RWPE1 (cell line): ENCODE data around the gene PRDX2.
"Not testable (repeated sequence)": the region's sequence is repeated elsewhere in the genome, so short reads cannot be mapped to it uniquely, and the experiment has no call there.

ENCODE experiments used
- CTCF ChIA-PET: fragments of 350-600 bp; sonication (Branson Sonifier 250); formaldehyde crosslinking; extraction: SDS; loops from one replicate; lab custom pipeline; 2021; lab: Yijun Ruan, JAX
- POLR2A ChIA-PET: fragments of 400-600 bp; formaldehyde crosslinking; extraction: SDS; loops from one replicate; lab custom pipeline; 2020; ENCODE audit warnings: antibody characterized with exemption; ENCODE audit not compliant: low non-redundant PET; lab: Yijun Ruan, JAX
- DNase-seq: peaks from one replicate; pipeline ENCODE4 v3.0.0; 2012; ENCODE audit warnings: low spot score
- H3K27ac ChIP-seq: fragments of 450-650 bp; 2 replicates; pipeline ENCODE4 v1.5.1; 2017
- TF ChIP-seq, protein P1 (sequence below): fragments of 450-650 bp; conservative IDR thresholded peaks from 2 replicates; pipeline ENCODE4 v1.5.1; 2017; ENCODE audit warnings: low read depth, mild to moderate bottlenecking

Gene PRDX2

DNA sequence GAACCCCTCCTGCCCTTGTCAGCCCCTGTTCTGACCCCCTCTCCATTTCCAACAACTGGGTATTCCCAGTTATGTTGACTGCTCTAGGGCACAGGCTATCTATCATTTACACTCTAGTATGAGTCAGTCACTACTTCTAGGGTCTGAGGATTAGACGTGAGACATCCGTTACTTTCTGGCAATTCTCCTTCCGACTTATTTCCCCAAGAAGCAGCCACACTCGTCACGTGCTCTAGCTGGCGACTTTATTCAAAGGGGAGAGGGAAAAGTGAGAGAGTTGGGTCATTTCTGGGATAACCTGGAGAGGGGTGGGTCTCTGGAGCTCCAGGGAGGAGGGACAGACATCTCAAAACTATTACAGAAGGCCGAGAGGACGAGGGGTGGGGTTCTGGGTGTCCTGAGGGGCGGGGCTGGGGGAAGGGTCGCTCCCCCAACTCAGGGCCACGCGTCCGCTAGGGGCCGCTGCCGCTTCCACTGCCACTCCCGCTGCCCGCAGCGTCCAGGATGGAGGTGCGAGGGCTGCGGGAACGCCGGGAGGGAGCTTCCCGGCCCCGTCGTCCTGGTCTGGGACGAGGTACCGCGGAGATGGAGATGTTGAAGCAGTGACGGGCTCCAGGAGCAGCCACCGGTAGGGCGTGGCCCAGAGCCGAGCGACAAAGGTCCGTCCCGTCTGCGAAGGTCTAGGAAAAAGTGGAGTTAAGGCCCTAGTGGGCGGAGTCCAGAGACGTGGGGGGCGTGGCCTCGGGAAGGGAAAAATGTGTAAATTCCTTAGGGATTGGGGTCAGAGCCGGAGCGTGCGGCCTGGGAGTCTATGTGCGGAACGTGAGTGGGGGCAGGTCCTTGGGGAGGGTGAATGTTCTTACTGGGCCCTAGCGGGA lies 23.9 kb upstream of the PRDX2 start:
- ChIA-PET CTCF (interaction anchor here (0.5 to 1.7 kb wide), 3 partner anchors 8 to 31 kb away, joined by 3 to 8 read pairs (median 6); no protein-coding TSS in a partner anchor), POLR2A (no interaction called here)
- H3K27ac ChIP-seq, result no peak overlapping the region
- TF ChIP-seq, protein P1, sequence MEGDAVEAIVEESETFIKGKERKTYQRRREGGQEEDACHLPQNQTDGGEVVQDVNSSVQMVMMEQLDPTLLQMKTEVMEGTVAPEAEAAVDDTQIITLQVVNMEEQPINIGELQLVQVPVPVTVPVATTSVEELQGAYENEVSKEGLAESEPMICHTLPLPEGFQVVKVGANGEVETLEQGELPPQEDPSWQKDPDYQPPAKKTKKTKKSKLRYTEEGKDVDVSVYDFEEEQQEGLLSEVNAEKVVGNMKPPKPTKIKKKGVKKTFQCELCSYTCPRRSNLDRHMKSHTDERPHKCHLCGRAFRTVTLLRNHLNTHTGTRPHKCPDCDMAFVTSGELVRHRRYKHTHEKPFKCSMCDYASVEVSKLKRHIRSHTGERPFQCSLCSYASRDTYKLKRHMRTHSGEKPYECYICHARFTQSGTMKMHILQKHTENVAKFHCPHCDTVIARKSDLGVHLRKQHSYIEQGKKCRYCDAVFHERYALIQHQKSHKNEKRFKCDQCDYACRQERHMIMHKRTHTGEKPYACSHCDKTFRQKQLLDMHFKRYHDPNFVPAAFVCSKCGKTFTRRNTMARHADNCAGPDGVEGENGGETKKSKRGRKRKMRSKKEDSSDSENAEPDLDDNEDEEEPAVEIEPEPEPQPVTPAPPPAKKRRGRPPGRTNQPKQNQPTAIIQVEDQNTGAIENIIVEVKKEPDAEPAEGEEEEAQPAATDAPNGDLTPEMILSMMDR, result peak; percentile 29; the same call in 1 of the 2 replicates
- no peak for DNase-seq

DNA sequence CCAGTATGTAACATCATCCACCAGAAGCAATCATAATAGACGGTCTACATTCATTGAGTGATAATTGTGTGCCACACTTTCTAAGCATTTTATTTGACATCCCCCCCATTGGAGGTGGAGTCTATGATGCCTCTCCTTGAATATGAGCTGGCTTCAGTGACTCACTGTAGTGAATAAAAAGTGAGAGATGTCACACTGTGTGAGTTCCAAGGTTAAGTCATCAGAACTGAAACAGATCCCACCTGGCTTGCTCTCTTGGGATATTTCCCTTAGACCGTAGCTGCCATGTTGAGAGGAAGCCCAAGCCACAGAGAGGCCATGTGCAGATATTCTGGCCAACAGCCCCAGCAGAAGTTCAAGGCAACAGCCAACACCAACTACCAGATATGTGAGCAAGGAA lies 20.2 kb upstream of the PRDX2 start:
- ChIA-PET CTCF (no interaction called here), POLR2A (no interaction called here)
- TF ChIP-seq, protein P1, result no peak
- DNase-seq, result no peak
- H3K27ac ChIP-seq, result no peak overlapping the region

- POLR2A ChIA-PET, CTCF ChIA-PET, H3K27ac ChIP-seq, DNase-seq: not testable (repeated sequence)
Observed at GRCh38 chr19:12817810-12818209, 16.2 kb upstream of the PRDX2 start.

DNA sequence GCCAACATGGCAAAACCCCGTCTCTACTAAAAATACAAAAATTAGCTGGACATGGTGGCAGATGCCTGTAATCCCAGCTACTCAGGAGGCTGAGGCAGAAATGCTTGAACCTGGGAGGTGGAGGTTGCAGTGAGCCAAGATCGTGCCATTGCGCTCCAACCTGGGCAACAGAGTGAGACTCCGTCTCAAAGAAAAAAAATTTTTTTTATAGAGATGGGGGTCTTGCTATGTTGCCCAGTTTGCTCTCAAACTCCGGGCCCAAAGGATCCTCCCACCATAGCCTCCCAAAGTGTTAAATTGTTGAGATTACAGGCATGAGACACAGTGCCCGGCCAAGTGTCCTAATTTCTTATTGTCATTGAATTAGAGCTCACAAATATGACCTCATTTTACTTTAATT lies 15.6 kb upstream of the PRDX2 start:
- POLR2A ChIA-PET, DNase-seq, H3K27ac ChIP-seq: not testable (repeated sequence)
- CTCF ChIA-PET, result interaction anchor here (0.6 kb wide), 1 partner anchor 8 kb away, joined by 8 read pairs; no protein-coding TSS in a partner anchor

- no peak overlapping the region for H3K27ac ChIP-seq
- TF ChIP-seq, protein P1, result no peak
- no peak for DNase-seq
- ChIA-PET POLR2A (no interaction called here), CTCF (no interaction called here)
Observed at GRCh38 chr19:12815088-12815487, 13.5 kb upstream of the PRDX2 start.

DNA sequence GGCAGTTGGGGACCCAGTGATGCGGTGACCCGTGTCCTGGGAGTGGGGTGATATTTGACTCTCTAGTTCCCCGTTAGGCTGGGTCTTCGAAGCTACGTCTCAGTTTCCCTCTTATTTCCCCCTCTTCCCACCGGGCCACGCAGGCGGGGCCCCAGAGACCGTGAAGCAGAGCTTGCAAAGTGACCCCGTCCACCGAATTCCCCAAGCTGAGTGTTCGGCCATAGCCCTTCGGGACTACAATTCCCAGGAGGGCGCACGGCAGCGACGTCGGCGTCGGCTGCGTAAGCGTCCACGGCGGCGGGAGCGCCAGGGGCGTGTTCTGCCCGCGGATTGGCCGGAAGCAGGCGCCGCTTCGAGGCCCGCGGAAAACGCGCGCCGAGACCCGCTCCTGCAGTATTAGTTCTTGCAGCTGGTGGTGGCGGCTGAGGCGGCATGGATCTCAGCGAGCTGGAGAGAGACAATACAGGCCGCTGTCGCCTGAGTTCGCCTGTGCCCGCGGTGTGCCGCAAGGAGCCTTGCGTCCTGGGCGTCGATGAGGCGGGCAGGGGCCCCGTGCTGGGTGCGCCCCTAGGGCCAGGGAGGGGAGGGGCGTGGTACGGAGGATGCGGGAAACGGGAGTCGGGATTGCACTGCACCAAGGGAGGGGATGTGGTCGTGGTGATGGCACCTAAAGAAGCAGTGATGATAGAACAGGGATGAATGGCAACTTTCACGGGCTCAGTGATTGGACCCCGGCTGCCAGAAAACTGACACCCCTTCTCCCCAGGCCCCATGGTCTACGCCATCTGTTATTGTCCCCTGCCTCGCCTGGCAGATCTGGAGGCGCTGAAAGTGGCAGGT lies 4.9 kb upstream of the PRDX2 start, which contains the start of gene RNASEH2A:
Gene RNASEH2A (plus strand): TSS at position 343 of the 840 bp plus-strand sequence. CDS start 90 bp downstream, at position 433.
- H3K27ac ChIP-seq, result peak within 1 kb of the TSS; percentile 76
- ChIA-PET POLR2A (interaction anchor here (0.6 kb wide), 1 partner anchor 115 kb away, joined by 4 read pairs; no protein-coding TSS in a partner anchor), CTCF (interaction anchor here (0.6 to 1.2 kb wide), 4 partner anchors 29 to 1037 kb away, joined by 3 to 4 read pairs (median 3); no protein-coding TSS in a partner anchor)
- DNase-seq, result peak; percentile 88
- TF ChIP-seq, protein P1, result no peak

GRCh38 chr19:12804051-12804450 lies 2.5 kb upstream of the PRDX2 start:
- H3K27ac ChIP-seq, result no peak overlapping the region
- ChIA-PET CTCF (interaction anchor here (0.7 to 1.0 kb wide), 2 partner anchors 43 to 73 kb away, joined by 3 read pairs; no protein-coding TSS in a partner anchor), POLR2A (no interaction called here)
- TF ChIP-seq, protein P1, result no peak
- DNase-seq, result no peak
